Measurements from ENCODE around the gene ARID3C. TPM values are rescaled to one million over a fixed set of nuclear protein-coding genes. Genes with fewer than 3 reads are reported as not detected.
"Not testable (repeated sequence)": the region's sequence is repeated elsewhere in the genome, so short reads cannot be mapped to it uniquely, and the experiment has no call there.

Gene ARID3C
- total RNA-seq, 1 experiment from 2014 or later = 0.26 TPM

GRCh38 chr9:34654323-34655051 lies 25.6 kb upstream of the ARID3C start:
- in situ Hi-C loops (cut with HindIII; ENCODE audit: low pct_unique_long_range_greater_than_20kb, low sequenced_read_pairs) = no loop called here
- no peak for DNase-seq (ENCODE audit: low read depth, low spot score)

- DNase-seq (ENCODE audit: low read depth, low spot score) = peak; percentile 40
- in situ Hi-C loops (cut with HindIII; ENCODE audit: low pct_unique_long_range_greater_than_20kb, low sequenced_read_pairs) = no loop called here
These were observed 24.5 kb upstream of the ARID3C start for GRCh38 chr9:34653151-34654072.

DNA sequence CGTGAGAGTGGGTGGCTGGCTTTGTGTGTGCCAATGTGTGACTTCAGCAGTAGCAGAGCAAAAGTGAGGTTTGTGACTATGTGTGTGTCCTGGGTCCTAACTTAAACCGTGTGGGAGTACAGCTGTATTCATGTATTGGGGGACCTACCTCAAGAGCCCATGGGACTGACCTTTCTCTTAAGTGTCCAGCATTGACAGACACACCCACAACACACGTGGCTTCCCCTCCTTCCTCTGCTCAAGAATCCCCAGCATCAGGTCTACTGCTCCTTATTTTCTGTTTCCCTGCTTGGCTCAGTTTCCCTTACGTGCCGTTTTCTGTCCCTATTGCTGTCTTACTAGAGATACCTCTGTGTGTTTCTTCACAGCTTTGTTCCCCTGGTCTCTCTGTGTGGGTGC lies 23.7 kb upstream of the ARID3C start:
- DNase-seq (ENCODE audit: low read depth, low spot score) = no peak
- in situ Hi-C loops (cut with HindIII; ENCODE audit: low pct_unique_long_range_greater_than_20kb, low sequenced_read_pairs) = no loop called here

GRCh38 chr9:34651876-34652601 lies 23.2 kb upstream of the ARID3C start, which contains the start of gene IL11RA:
TSS of gene IL11RA (plus strand) at chr9:34652185. CDS start at chr9:34655218, 3,033 bp downstream.
- in situ Hi-C loops (cut with HindIII; ENCODE audit: low pct_unique_long_range_greater_than_20kb, low sequenced_read_pairs) = no loop called here
- DNase-seq (ENCODE audit: low read depth, low spot score) = peak; percentile 70

- in situ Hi-C loops (cut with HindIII; ENCODE audit: low pct_unique_long_range_greater_than_20kb, low sequenced_read_pairs) = no loop called here
- no peak for DNase-seq (ENCODE audit: low read depth, low spot score)
These were observed 22.5 kb upstream of the ARID3C start for GRCh38 chr9:34651321-34651720.

- in situ Hi-C loops (cut with HindIII; ENCODE audit: low pct_unique_long_range_greater_than_20kb, low sequenced_read_pairs) = no loop called here
These were observed 21.9 kb upstream of the ARID3C start for GRCh38 chr9:34650816-34651215.

DNA sequence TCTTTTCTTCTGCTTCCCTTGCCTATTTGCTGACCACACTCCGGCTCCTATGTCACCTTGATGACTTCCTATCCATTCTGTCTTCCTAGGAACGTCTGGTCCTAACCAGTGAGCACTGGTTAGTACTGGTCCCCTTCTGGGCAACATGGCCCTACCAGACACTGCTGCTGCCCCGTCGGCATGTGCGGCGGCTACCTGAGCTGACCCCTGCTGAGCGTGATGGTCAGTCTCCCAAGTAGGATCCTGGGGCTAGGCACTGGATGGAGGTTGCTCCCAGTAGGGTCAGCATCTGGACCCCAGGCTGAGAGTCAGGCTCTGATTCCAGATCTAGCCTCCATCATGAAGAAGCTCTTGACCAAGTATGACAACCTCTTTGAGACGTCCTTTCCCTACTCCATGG lies 19.8 kb upstream of the ARID3C start:
- in situ Hi-C loops (cut with HindIII; ENCODE audit: low pct_unique_long_range_greater_than_20kb, low sequenced_read_pairs) = no loop called here
- DNase-seq (ENCODE audit: low read depth, low spot score) = no peak

More at GRCh38 chr9:34650816-34651215, 21.9 kb upstream of the ARID3C start:
- DNase-seq (ENCODE audit: low read depth, low spot score) = no peak

GRCh38 chr9:34647651-34648050 lies 18.8 kb upstream of the ARID3C start:
- in situ Hi-C loops (cut with HindIII; ENCODE audit: low pct_unique_long_range_greater_than_20kb, low sequenced_read_pairs) = no loop called here
- no peak for DNase-seq (ENCODE audit: low read depth, low spot score)

GRCh38 chr9:34647084-34647403 lies 18.2 kb upstream of the ARID3C start:
- in situ Hi-C loops (cut with HindIII; ENCODE audit: low pct_unique_long_range_greater_than_20kb, low sequenced_read_pairs) = no loop called here
- no peak for DNase-seq (ENCODE audit: low read depth, low spot score)

DNA sequence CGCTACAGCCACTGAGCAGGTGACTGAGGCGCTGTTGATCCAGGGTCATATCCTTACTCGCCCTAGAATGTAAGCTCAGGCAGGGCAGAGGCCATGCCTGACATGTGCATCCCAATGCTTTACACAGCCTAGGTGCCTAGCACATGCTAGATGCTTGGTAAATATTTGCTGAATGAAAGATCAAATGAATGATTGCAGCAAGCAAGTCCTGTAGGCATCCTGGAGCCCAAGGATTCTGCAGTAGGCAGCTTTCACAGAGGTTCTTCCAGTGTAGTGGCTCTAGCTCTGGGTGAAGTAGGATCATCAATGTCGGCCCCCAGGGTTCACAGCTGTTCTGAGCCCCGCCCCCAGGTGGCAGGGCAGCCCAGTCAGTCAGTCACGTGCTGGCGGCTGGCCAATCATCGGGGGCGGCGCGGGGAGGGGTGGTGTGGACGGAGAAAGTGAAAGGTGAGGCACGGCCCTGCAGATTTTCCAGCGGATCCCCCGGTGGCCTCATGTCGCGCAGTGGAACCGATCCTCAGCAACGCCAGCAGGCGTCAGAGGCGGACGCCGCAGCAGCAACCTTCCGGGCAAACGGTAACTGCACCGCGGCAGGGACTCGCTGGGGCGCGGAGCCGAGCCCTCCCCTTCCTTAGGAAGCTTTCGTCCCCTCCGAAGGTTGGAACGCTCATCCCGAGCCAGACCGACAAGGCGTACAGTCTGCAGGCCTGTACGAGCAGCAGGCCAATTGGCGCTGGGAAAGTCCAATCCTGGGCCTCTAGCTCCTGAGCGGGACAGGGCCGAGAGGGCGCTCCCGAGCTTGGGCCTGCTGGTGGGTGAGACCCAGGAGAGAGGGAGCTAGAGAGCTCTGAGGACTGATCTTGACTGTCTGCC lies 17.6 kb upstream of the ARID3C start, which contains the start of gene GALT:
TSS of gene GALT (plus strand) at position 465 of the 873 bp plus-strand sequence. CDS start at position 495, 30 bp downstream.
- DNase-seq (ENCODE audit: low read depth, low spot score) = peak; percentile 78
- in situ Hi-C loops (cut with HindIII; ENCODE audit: low pct_unique_long_range_greater_than_20kb, low sequenced_read_pairs) = no loop called here

- DNase-seq (ENCODE audit: low read depth, low spot score) = no peak
These were observed 16.0 kb upstream of the ARID3C start for GRCh38 chr9:34644766-34645314.

GRCh38 chr9:34642679-34643078 lies 13.8 kb upstream of the ARID3C start:
- in situ Hi-C loops (cut with HindIII; ENCODE audit: low pct_unique_long_range_greater_than_20kb, low sequenced_read_pairs) = no loop called here
- DNase-seq (ENCODE audit: low read depth, low spot score) = peak; percentile 83

More at GRCh38 chr9:34644766-34645314, 16.0 kb upstream of the ARID3C start:
- in situ Hi-C loops (cut with HindIII; ENCODE audit: low pct_unique_long_range_greater_than_20kb, low sequenced_read_pairs) = no loop called here

DNA sequence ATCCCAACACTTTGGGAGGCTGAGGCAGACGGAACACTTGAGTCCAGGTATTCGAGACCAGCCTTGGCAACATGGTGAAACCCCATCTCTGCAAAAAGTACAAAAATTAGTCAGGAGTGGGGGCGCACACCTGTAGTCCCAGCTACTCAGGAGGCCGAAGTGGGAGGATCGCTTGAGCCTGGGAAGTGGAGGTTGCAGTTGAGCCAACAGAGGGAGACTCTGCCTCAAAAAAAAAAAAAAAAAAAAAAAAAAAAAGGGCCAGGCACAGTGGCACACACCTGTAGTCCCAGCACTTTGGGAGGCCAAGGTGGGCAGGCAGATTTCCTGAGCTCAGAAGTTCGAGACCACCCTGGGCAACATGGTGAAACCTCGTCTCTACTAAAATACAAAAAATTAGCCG lies 10.5 kb upstream of the ARID3C start:
- DNase-seq (ENCODE audit: low read depth, low spot score); in situ Hi-C loops (cut with HindIII; ENCODE audit: low pct_unique_long_range_greater_than_20kb, low sequenced_read_pairs): not testable (repeated sequence)

DNA sequence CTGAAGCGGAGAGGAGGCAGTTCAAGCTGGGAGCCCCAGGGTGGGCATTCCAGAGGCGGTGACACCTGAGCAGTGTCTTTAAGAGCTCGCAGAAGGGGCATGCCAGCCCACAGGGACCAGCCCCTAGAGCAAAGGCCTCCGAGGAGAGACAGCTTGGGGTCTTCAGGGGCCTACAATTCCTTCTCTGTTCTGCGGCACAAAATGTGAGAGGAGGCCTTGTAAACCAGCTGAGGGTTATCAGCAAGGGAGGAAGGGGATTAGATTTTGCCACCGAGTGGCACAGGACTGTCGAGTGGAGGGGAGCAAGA lies 9.2 kb upstream of the ARID3C start:
- no peak for DNase-seq (ENCODE audit: low read depth, low spot score)
- in situ Hi-C loops (cut with HindIII; ENCODE audit: low pct_unique_long_range_greater_than_20kb, low sequenced_read_pairs) = no loop called here

DNA sequence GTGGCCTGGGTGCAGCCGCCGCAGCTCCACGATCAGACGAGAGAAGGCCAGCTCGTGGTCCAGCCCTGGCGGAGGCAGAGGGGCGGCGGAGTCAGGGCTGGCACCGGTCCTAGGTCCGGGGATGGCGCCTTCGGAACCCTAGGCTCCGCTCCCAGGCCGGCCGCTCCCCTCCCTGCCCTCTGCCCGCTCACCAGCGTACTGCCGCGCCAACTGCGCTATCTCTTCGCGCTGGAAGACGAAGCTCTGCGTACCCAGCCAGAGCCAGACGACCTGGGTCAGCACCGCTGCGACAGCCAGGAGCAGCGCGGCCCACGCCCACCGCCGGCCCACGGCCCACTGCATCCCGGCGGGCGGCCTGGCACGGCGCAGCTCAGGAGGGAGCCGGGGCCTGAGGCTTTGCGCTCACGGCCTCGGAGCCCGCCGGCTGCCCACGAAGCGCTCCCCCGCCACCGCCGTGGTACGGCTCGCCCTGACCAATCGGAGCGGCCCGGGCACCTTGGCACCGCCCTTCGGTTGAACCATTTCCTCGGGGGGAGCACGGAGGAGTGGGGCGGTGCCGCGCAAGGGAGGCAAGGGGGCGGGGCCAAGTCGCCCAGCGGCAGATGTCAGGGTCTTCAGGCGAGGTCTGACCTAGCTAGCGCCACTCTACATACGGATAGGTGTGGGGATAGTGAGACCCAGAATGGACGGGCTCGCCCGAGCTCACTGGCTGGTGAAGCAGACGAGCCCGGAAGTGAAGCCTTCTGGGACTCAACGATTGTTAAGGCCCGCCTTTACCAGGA lies 8.7 kb upstream of the ARID3C start, which contains the start of gene SIGMAR1:
TSS of gene SIGMAR1 (minus strand) at position 432 of the 782 bp plus-strand sequence. CDS start at position 342, 90 bp downstream.
- in situ Hi-C loops (cut with HindIII; ENCODE audit: low pct_unique_long_range_greater_than_20kb, low sequenced_read_pairs) = no loop called here
- peak; percentile 88 for DNase-seq (ENCODE audit: low read depth, low spot score)

DNA sequence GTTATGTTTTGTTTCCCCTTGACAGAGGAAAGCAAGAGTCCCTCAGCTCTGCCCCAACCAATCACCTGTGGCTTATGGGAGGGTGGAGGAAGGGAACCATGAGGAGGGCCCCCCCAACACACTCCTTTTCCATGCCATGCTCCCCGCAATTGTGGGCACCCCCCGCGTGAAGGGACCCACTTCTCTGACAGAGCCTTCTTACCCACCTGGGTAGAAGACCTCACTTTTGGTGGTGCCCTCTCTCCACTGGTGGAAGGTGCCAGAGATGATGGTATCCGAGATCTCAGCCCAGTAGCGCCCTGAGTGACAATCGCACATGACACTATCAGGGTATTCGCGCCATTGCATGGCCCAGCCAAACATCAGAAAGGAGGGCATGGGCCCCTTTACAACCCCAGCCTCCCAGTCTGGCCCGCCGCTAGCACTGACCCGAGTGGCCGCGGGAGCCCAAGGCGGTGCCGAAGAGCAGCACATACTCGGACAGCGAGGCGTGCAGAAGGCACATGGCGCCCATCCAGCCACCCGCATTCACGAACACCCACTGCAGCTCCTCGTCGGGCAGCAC lies 8.0 kb upstream of the ARID3C start:
- DNase-seq (ENCODE audit: low read depth, low spot score) = no peak
- in situ Hi-C loops (cut with HindIII; ENCODE audit: low pct_unique_long_range_greater_than_20kb, low sequenced_read_pairs) = no loop called here

All from SK-MEL-5 (cell line).